A549 (cell line): ENCODE results near the gene NSMCE1. TPM values are rescaled to one million over a fixed set of nuclear protein-coding genes. Genes with fewer than 3 reads are reported as not detected.
A peak's percentile ranks its signal among the peaks of the same experiment; 100 is the strongest.

Source experiments
- ATAC-seq, 2 experiments: fragments of 200-7000 bp in 1 of 2; fragments of >200 bp in 1 of 2; cut with Nextera tagmentation in 1 of 2; cut with Tn5 transposase in 1 of 2; 3 replicates each; pipeline versions ENCODE4 v1.8.0 to v1.9.1; 2018 to 2020; ENCODE audit warnings: mild to moderate bottlenecking in 1 of 2, moderate library complexity in 1 of 2
- CTCF ChIA-PET: fragments of 300-600 bp; sonication (Branson Sonifier 250); formaldehyde crosslinking; extraction: SDS; loops from one replicate; lab custom pipeline; 2021; ENCODE audit warnings: antibody characterized with exemption, inconsistent platforms; lab: Yijun Ruan, JAX
- POLR2A ChIA-PET: fragments of 350-600 bp; formaldehyde crosslinking; extraction: SDS; loops from one replicate; lab custom pipeline; 2021; ENCODE audit warnings: antibody characterized with exemption, inconsistent platforms; lab: Yijun Ruan, JAX
- DNase-seq, 2 experiments: peaks; one replicate each; pipeline versions ENCODE4 v3.0.0 to v3.0.0-alpha.2; 2011 to 2016; ENCODE audit warnings: low read depth in 1 of 2, low spot score in 1 of 2
- FAIRE-seq: peaks from 2 replicates; lab custom pipeline; 2011; peaks lifted over from hg19 to GRCh38; lab: Jason Lieb, UNC
- H3K27ac ChIP-seq, 2 experiments: fragments of >200 bp; sonication (Bioruptor Twin); formaldehyde crosslinking; 3 replicates each; pipeline ENCODE4 v1.5.1; 2016 to 2017
- H3K4me1 ChIP-seq: fragments of >200 bp; sonication (Bioruptor Twin); formaldehyde crosslinking; 3 replicates; pipeline ENCODE4 v1.6.1; 2016
- H3K4me2 ChIP-seq: fragments of >200 bp; sonication (Bioruptor Twin); formaldehyde crosslinking; 3 replicates; pipeline ENCODE4 v1.6.1; 2016
- H3K4me3 ChIP-seq: fragments of >200 bp; sonication (Bioruptor Twin); formaldehyde crosslinking; 3 replicates; pipeline ENCODE4 v1.5.1; 2016
- H3K9me3 ChIP-seq: fragments of >200 bp; sonication (Bioruptor Twin); formaldehyde crosslinking; 3 replicates; pipeline ENCODE4 v1.6.1; 2016
- BHLHE40 ChIP-seq: IDR thresholded peaks from 2 replicates; pipeline ENCODE4 v1.6.1; 2012; ENCODE audit warnings: low read depth, low read length, inconsistent platforms
- CBX2 ChIP-seq: fragments of 200-600 bp; sonication (generic); IDR thresholded peaks from 2 replicates; pipeline ENCODE4 v1.6.1; 2016; ENCODE audit warnings: low read depth, mild to moderate bottlenecking, borderline replicate concordance
- CBX8 ChIP-seq: fragments of 200-600 bp; sonication (generic); IDR thresholded peaks from 2 replicates; pipeline ENCODE4 v1.6.1; 2016
- CHD4 ChIP-seq: fragments of 200-600 bp; sonication (generic); IDR thresholded peaks from 2 replicates; pipeline ENCODE4 v1.6.1; 2016; ENCODE audit warnings: antibody characterized with exemption, mild to moderate bottlenecking, borderline replicate concordance
- EHF ChIP-seq: fragments of 250-450 bp; sonication (Bioruptor Pico); IDR thresholded peaks from 2 replicates; pipeline ENCODE4 v1.5.0; 2020; ENCODE audit warnings: mild to moderate bottlenecking
- EP300 ChIP-seq, 2 experiments: fragments of >200 bp; sonication (Bioruptor Twin); formaldehyde crosslinking; IDR thresholded peaks; 2 replicates in 1 of 2; 3 replicates in 1 of 2; pipeline ENCODE4 v1.6.1; 2016 to 2017
- ESRRA ChIP-seq: fragments of 150-350 bp; IDR thresholded peaks from 2 replicates; pipeline ENCODE4 v1.6.1; 2014; ENCODE audit warnings: mild to moderate bottlenecking, low read length, borderline replicate concordance
- GATA3 ChIP-seq: IDR thresholded peaks from 2 replicates; pipeline ENCODE4 v1.6.1; 2012; ENCODE audit warnings: borderline replicate concordance
- HDAC2 ChIP-seq: fragments of 200-600 bp; sonication (generic); IDR thresholded peaks from 2 replicates; pipeline ENCODE4 v1.6.1; 2016
- HOXA7 ChIP-seq: fragments of 250-450 bp; sonication (Bioruptor Pico); IDR thresholded peaks from 2 replicates; pipeline ENCODE4 v1.5.0; 2020; ENCODE audit warnings: mild to moderate bottlenecking, moderate library complexity
- HOXB13 ChIP-seq: fragments of 250-450 bp; sonication (Bioruptor Pico); IDR thresholded peaks from 2 replicates; pipeline ENCODE4 v1.5.0; 2020; ENCODE audit warnings: low read depth, mild to moderate bottlenecking, moderate library complexity
- MAZ ChIP-seq: fragments of 150-350 bp; IDR thresholded peaks from 2 replicates; pipeline ENCODE4 v1.6.1; 2014; ENCODE audit warnings: antibody characterized with exemption, low read depth, low read length, borderline replicate concordance
- MYC ChIP-seq: IDR thresholded peaks from 2 replicates; pipeline ENCODE4 v1.6.1; 2012; ENCODE audit warnings: mild to moderate bottlenecking, inconsistent platforms, low read length, improper control_type of control experiment, borderline replicate concordance
- PBX3 ChIP-seq: IDR thresholded peaks from 2 replicates; pipeline ENCODE4 v1.6.1; 2012
- PHF8 ChIP-seq: fragments of 200-600 bp; sonication (generic); IDR thresholded peaks from 2 replicates; pipeline ENCODE4 v1.6.1; 2016; ENCODE audit warnings: low read depth, mild to moderate bottlenecking, antibody characterized with exemption, moderate library complexity, borderline replicate concordance
- POLR2AphosphoS2 ChIP-seq: conservative IDR thresholded peaks from 2 replicates; pipeline ENCODE4 v1.6.1; 2012; ENCODE audit warnings: low read length, improper control_type of control experiment, inconsistent platforms
- RAD21 ChIP-seq, 2 experiments: fragments of >200 bp in 1 of 2; sonication (Bioruptor Twin) in 1 of 2; formaldehyde crosslinking in 1 of 2; IDR thresholded peaks in 1 of 2; conservative IDR thresholded peaks in 1 of 2; 2 replicates in 1 of 2; 3 replicates in 1 of 2; pipeline ENCODE4 v1.6.1; 2012 to 2018; ENCODE audit warnings: inconsistent platforms in 1 of 2
- RFX5 ChIP-seq: fragments of 450-650 bp; IDR thresholded peaks from 2 replicates; pipeline ENCODE4 v1.7.1; 2014; ENCODE audit warnings: antibody characterized with exemption, mild to moderate bottlenecking, moderate library complexity
- RNF2 ChIP-seq: fragments of 200-600 bp; sonication (generic); IDR thresholded peaks from 2 replicates; pipeline ENCODE4 v1.6.1; 2016; ENCODE audit warnings: low read depth, mild to moderate bottlenecking, antibody characterized with exemption, moderate library complexity, borderline replicate concordance
- TP53 ChIP-seq: fragments of 250-450 bp; sonication (Bioruptor Pico); IDR thresholded peaks from 2 replicates; pipeline ENCODE4 v1.5.0; 2021; ENCODE audit warnings: mild to moderate bottlenecking, moderate library complexity
- ZSCAN20 ChIP-seq: fragments of 250-450 bp; sonication (Bioruptor Pico); IDR thresholded peaks from 2 replicates; pipeline ENCODE4 v1.8.0; 2022; ENCODE audit warnings: mild to moderate bottlenecking, moderate library complexity
- WGBS: methylation state at CpG from one replicate; pipeline ENCODE4 v1.1.6; 2017; ENCODE audit errors: missing lambda C conversion rate; 5-methylcytosine and 5-hydroxymethylcytosine counted together
- polyA plus RNA-seq, 4 experiments: library from polyadenylated mRNA; depleted of rRNA in 3 of 4; stranded (reverse); fragments of >200 nt; fragmentation: RNase III in 1 of 4; extraction: RNeasy Plus Mini Kit Qiagen cat#74134 plus additional on column Dnase treatment in 1 of 4; gene quantifications; 2 replicates in 3 of 4; 3 replicates in 1 of 4; pipeline ENCODE4 v1.2.3, GENCODE V29; 2011 to 2017
- TF ChIP-seq, protein P1 (sequence below): fragments of 200-600 bp; sonication (generic); IDR thresholded peaks from 2 replicates; pipeline ENCODE4 v1.6.1; 2016; ENCODE audit warnings: antibody characterized with exemption, mild to moderate bottlenecking, moderate library complexity

The NSMCE1 gene
- polyA plus RNA-seq, 2 of the 4 experiments (the other 2 are of a cell fraction) = 32.0 to 59.9 TPM

DNA sequence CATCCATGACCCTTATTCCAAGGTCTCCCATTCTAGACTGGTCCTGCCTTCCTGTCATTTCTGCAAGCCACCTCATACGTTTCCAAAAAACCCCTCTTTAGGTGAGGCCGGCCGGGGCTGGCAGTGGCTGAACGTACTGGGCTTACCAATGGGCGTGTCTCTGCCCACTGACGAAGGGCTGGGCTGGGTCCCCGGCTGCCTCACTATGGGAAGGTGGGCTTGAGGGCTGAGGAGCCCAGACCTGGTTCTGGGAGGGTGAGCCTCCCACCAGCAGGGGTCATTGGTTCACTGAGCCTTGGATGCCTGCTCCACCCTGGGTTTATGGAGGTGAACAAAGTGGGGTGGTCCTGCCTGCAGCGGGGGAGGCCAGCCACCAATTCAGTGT is 45.4 kb downstream of the NSMCE1 start:
- peak; percentile 23 to 26; a peak in 2 of 5 replicates for TF ChIP-seq RAD21 (conservative IDR thresholded peaks at IDR 0.05 in 1 of 2, IDR thresholded peaks at IDR 0.05 in 1 of 2)
- TF ChIP-seq, protein P1, sequence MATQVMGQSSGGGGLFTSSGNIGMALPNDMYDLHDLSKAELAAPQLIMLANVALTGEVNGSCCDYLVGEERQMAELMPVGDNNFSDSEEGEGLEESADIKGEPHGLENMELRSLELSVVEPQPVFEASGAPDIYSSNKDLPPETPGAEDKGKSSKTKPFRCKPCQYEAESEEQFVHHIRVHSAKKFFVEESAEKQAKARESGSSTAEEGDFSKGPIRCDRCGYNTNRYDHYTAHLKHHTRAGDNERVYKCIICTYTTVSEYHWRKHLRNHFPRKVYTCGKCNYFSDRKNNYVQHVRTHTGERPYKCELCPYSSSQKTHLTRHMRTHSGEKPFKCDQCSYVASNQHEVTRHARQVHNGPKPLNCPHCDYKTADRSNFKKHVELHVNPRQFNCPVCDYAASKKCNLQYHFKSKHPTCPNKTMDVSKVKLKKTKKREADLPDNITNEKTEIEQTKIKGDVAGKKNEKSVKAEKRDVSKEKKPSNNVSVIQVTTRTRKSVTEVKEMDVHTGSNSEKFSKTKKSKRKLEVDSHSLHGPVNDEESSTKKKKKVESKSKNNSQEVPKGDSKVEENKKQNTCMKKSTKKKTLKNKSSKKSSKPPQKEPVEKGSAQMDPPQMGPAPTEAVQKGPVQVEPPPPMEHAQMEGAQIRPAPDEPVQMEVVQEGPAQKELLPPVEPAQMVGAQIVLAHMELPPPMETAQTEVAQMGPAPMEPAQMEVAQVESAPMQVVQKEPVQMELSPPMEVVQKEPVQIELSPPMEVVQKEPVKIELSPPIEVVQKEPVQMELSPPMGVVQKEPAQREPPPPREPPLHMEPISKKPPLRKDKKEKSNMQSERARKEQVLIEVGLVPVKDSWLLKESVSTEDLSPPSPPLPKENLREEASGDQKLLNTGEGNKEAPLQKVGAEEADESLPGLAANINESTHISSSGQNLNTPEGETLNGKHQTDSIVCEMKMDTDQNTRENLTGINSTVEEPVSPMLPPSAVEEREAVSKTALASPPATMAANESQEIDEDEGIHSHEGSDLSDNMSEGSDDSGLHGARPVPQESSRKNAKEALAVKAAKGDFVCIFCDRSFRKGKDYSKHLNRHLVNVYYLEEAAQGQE = no peak
- no peak for TF ChIP-seq CBX2
- TF ChIP-seq RFX5 = no peak
- TF ChIP-seq, all 56 proteins: peak for 1
- Histone ChIP-seq H3K4me3 (no peak overlapping the region), H3K9me3 (no peaks in the 10 kb centered on the region), H3K27ac (no peak overlapping the region), H3K4me2 (no peak overlapping the region), H3K4me1 (peaks cover 6% of the 10 kb centered on the region; the same call in 2 of the 3 replicates)
- FAIRE-seq (no peak), ATAC-seq (peak in 1 of 2 experiments; percentile 52; a peak in 3 of 6 replicates), DNase-seq (no peak)
- ChIA-PET CTCF (interaction anchor here (0.9 to 7.4 kb wide), 7 partner anchors 11 to 150 kb away, joined by 3 to 72 read pairs (median 5); no protein-coding TSS in a partner anchor), POLR2A (no interaction called here)
- 78% methylated on average over 6 of the region's 8 CpGs for WGBS

DNA sequence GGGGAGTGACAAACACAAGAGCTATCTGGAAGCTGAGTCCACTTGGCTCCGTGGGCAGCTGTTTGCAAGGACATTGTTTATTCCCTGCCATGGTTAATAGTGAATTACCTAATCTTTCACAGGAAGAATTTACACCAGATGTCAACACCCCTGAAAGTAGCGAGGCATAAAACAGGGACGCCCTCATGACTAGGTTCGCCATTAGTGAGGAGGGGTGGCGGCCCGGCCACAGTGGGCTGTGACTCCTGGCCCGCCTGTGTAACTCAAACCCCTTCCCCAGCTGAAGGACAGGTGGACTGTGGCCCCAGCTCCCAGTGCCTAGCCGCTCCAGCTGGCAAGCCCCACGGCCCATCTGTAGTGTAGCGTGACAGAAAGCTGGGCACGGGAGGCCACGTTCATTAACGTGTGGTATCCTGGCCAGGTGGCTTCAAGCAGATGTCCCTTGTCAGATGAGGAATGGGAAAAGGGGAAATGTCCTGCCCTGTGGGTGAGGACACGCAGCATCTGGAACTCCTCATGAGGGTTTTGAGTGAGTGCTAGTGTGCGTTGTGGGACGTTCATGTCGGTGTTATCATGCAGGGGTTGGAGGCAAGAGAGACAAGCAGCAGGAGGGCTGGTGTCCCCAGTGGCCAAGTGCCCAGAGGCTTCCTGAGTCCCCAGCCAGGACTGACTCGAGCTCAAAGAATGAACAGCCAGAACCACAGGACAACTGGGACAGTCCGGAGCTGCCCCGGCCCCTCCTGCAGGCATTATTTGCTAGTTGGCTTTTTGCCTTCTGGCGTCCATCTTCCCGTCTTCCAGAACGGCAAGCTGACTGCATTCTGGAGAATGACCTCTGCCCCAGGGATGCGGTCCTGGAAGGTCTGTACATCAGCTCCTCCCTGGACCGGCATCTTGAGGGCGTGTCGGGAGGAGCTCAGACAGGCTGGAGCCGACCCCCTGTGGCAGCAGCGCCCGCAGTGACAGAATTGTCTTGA is 46.0 kb downstream of the NSMCE1 start:
- Histone ChIP-seq H3K4me2 (no peak overlapping the region), H3K9me3 (no peaks in the 10 kb centered on the region), H3K4me1 (peaks cover 6% of the 10 kb centered on the region; the same call in 2 of the 3 replicates), H3K27ac (no peak overlapping the region), H3K4me3 (no peak overlapping the region)
- DNase-seq (no peak), ATAC-seq (peak in 1 of 2 experiments; percentile 24; a peak in 3 of 6 replicates), FAIRE-seq (no peak)
- ChIA-PET POLR2A (interaction anchor here (2.3 kb wide), 1 partner anchor 19 kb away, joined by 7 read pairs; the partner anchor contains the start of gene KDM8), CTCF (interaction anchor here (0.6 to 7.4 kb wide), 9 partner anchors 12 to 229 kb away, joined by 3 to 72 read pairs (median 3); no protein-coding TSS in a partner anchor)
- WGBS = 73% methylated on average over 27 of the region's 30 CpGs
- TF ChIP-seq RNF2 (no peak), EP300 (IDR thresholded peaks at IDR 0.05) (no peak), HDAC2 (no peak), PBX3 (no peak)

GRCh38 chr16:27221576-27222248 is 46.9 kb downstream of the NSMCE1 start:
- H3K9me3 ChIP-seq = no peaks in the 10 kb centered on the region
- POLR2A ChIA-PET = interaction anchor here (2.3 kb wide), 1 partner anchor 18 kb away, joined by 7 read pairs; the partner anchor contains the start of gene KDM8
- H3K4me1 ChIP-seq = peaks cover 6% of the 10 kb centered on the region; the same call in 2 of the 3 replicates
- no peak overlapping the region for H3K4me3 ChIP-seq
- CTCF ChIA-PET = interaction anchor here (0.6 to 7.4 kb wide), 6 partner anchors 11 to 230 kb away, joined by 3 to 72 read pairs (median 6); no protein-coding TSS in a partner anchor
- WGBS = 84% methylated on average over 8 of the region's 8 CpGs
- FAIRE-seq (no peak), DNase-seq (no peak), ATAC-seq (no peak)
- H3K4me2 ChIP-seq = no peak overlapping the region
- no peak overlapping the region for H3K27ac ChIP-seq
- no peak for TF ChIP-seq TP53 (CRISPR knock-in tag)
- TF ChIP-seq BHLHE40 = no peak
- TF ChIP-seq EHF (CRISPR knock-in tag) = no peak
- no peak for TF ChIP-seq GATA3
- no peak for TF ChIP-seq ESRRA
- TF ChIP-seq CHD4 = no peak
- TF ChIP-seq EP300 (IDR thresholded peaks at IDR 0.05) = no peak
- TF ChIP-seq POLR2AphosphoS2 = no peak
- no peak for TF ChIP-seq HDAC2
- no peak for TF ChIP-seq CBX8
- no peak for TF ChIP-seq MAZ
- TF ChIP-seq ZSCAN20 (CRISPR knock-in tag) = no peak
- TF ChIP-seq HOXB13 = no peak
- no peak for TF ChIP-seq HOXA7 (CRISPR knock-in tag)
- TF ChIP-seq PHF8 = no peak
- TF ChIP-seq MYC = no peak
- TF ChIP-seq, all 56 proteins: peak for 0
